ENCODE measurements around the gene RABGAP1L. TPM values are rescaled to one million over a fixed set of nuclear protein-coding genes. Genes with fewer than 3 reads are reported as not detected.

The RABGAP1L gene
- total and polyA plus RNA-seq, 10 of the 15 experiments (the other 5 are each of a cell fraction or from before 2014, with no cell fraction given): 5.8 to 194 (median 113) TPM

GRCh38 chr1:174969977-174970376 is 810.7 kb downstream of the RABGAP1L start (continued):
- TF ChIP-seq ETV6 (conservative IDR thresholded peaks at IDR 0.05 in 1 of 2, IDR thresholded peaks at IDR 0.05 in 1 of 2; ENCODE audit: borderline replicate concordance in 1 of 2, low read depth in 1 of 2): 0 out of 4 replicates have a peak, but pooled peaks of 1 of the 2 experiments have one; percentile 22
- no peak for TF ChIP-seq RFX5 (IDR thresholded peaks at IDR 0.05; ENCODE audit: low read depth, low read length)
- TF ChIP-seq STAT1 (conservative IDR thresholded peaks at IDR 0.05): no peak
- no peak for TF ChIP-seq ZBTB11 (CRISPR knock-in tag; IDR thresholded peaks at IDR 0.05)
- TF ChIP-seq NFIC (IDR thresholded peaks at IDR 0.05; ENCODE audit: low read depth, low read length): peak; percentile 56; the same call in 1 of the 2 replicates
- TF ChIP-seq GABPA (IDR thresholded peaks at IDR 0.05; ENCODE audit: low read depth): 0 out of 2 replicates have a peak, but pooled peaks have one; percentile 27
- TF ChIP-seq NRF1 (conservative IDR thresholded peaks at IDR 0.05; ENCODE audit: low read depth, low read length): no peak

- in situ Hi-C loops (cut with MboI): no loop called here
- intact Hi-C loops (cut with micrococcal nuclease; ENCODE audit: unreplicated experiment): no loop called here
- H3K27me3 ChIP-seq (replicated peaks in 1 of 2; ENCODE audit: control insufficient read depth in 2 of 2, insufficient read depth in 2 of 2, low read length in 1 of 2): no peaks in the 10 kb centered on the region
- POLR2A ChIA-PET: interaction anchor here (0.6 to 1.6 kb wide), 3 partner anchors 18 to 172 kb away, joined by 4 to 6 read pairs (median 5); no protein-coding TSS in a partner anchor
- RAD21 ChIA-PET (ENCODE audit: unreplicated experiment): interaction anchor here (0.9 to 2.7 kb wide), 7 partner anchors 12 to 29 kb away, joined by 3 to 17 read pairs (median 4); no protein-coding TSS in a partner anchor
- H2AFZ ChIP-seq (ENCODE audit: control insufficient read depth, low read depth, low read length): no peak overlapping the region
- H3K4me3 ChIP-seq: no peak overlapping the region
- peaks cover 0 to 14% of the 10 kb centered on the region in 2 experiments; a peak in 1 of 4 replicates for H3K36me3 ChIP-seq (ENCODE audit: control insufficient read depth in 2 of 2, insufficient read depth in 2 of 2, low read length in 1 of 2)
- no peaks in the 10 kb centered on the region for H3K79me2 ChIP-seq (ENCODE audit: control insufficient read depth, insufficient read depth, low read length)
- no peak overlapping the region for H3K9ac ChIP-seq (ENCODE audit: control insufficient read depth, insufficient read depth, low read length)
- peaks cover 36% of the 10 kb centered on the region for H3K4me1 ChIP-seq (ENCODE audit: control insufficient read depth, insufficient read depth, low read length)
- ATAC-seq (no peak), DNase-seq (ENCODE audit: low read depth, low spot score) (no peak), FAIRE-seq (no peak)
- CTCF ChIA-PET: interaction anchor here (0.7 to 3.1 kb wide), 13 partner anchors 12 to 224 kb away, joined by 3 to 19 read pairs (median 3); partner anchors contain the start of gene CACYBP
- H3K27ac ChIP-seq (ENCODE audit: control insufficient read depth, insufficient read depth): no peak overlapping the region
- SMC1A ChIA-PET (ENCODE audit: uncharacterized antibody, unreplicated experiment): interaction anchor here (0.7 to 7.4 kb wide), 15 partner anchors 10 to 178 kb away, joined by 3 to 81 read pairs (median 4); no protein-coding TSS in a partner anchor
- BruUV-seq (replicated peaks): no TSS peak
- no peak overlapping the region for H3K4me2 ChIP-seq (ENCODE audit: control insufficient read depth, insufficient read depth)
- no peaks in the 10 kb centered on the region for H3K9me3 ChIP-seq (replicated peaks; ENCODE audit: control insufficient read depth, insufficient read depth, low read length)
- no peaks in the 10 kb centered on the region for H4K20me1 ChIP-seq (ENCODE audit: control insufficient read depth, insufficient read depth)
- TF ChIP-seq EP300 (IDR thresholded peaks at IDR 0.05; ENCODE audit: borderline replicate concordance in 1 of 2, control insufficient read depth in 1 of 2, low read depth in 2 of 2, low read length in 2 of 2) (no peak), MLLT1 (IDR thresholded peaks at IDR 0.05) (no peak), KDM1A (IDR thresholded peaks at IDR 0.05; ENCODE audit: borderline replicate concordance) (no peak), CBFB (IDR thresholded peaks at IDR 0.05; ENCODE audit: low read depth) (no peak), ZBTB4 (CRISPR knock-in tag; IDR thresholded peaks at IDR 0.05) (no peak), GATAD2B (conservative IDR thresholded peaks at IDR 0.05; ENCODE audit: low read depth) (no peak), RCOR1 (conservative IDR thresholded peaks at IDR 0.05; ENCODE audit: low read depth, low read length) (no peak)
Observed at GRCh38 chr1:174971466-174971865, 812.1 kb downstream of the RABGAP1L start.

Data from GM12878 (cell line).